ENCODE results near the gene RNFT2. TPM values are rescaled to one million over a fixed set of nuclear protein-coding genes. Genes with fewer than 3 reads are reported as not detected.

The RNFT2 gene
- total RNA-seq, 2 experiments from 2014 or later, result 4.9 to 6.0 TPM

DNA sequence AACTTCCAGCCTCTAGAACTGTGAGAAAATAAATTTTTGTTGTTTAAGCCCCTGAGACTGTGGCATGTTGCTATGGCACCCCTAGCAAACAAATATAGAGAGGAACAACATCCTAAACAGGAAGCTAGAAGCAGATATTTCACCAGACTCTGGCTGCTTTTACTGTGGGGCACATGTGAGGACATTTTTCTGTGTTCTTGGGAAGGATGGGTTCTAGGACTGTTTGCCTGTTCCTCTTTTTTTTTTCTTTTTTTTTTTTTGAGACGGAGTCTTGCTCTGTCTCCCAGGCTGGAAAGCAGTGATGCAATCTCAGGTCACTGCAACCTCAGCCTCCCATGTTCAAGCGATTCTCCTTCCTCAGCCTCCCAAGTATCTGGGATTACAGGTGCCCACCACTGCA lies 147.4 kb downstream of the RNFT2 start:
- POLR2A ChIA-PET, result no interaction called here
- ATAC-seq (ENCODE audit: poor library complexity), result no peak
- CTCF ChIA-PET, result no interaction called here

DNA sequence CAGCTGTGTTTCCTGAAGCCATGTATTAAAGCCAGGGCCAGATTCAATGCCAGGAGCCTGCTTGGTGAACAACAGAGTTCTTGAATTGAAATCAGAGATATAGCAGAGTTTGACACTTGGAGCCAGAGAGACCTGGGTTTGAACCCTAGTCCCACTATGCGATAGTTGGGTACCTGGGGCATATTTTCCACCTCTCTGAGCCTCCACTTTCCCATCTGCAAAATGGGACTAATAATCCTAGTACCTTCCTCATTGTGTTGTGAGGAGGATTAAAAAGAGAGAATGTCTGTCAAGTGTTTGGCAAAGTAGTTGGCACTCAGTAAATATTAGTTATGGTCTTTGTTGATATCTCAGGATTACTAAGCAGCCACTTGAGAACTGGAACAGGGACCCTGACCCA lies 149.1 kb downstream of the RNFT2 start:
- Mint-ChIP-seq H3K4me3 (no peak overlapping the region), H3K27me3 (peaks cover 44% of the 10 kb centered on the region), H3K27ac (no peak overlapping the region), H3K9me3 (no peaks in the 10 kb centered on the region), H3K36me3 (ENCODE audit: low read depth) (no peaks in the 10 kb centered on the region), H3K4me1 (ENCODE audit: low read depth) (peaks cover 6% of the 10 kb centered on the region)
- Histone ChIP-seq H3K36me3 (ENCODE audit: insufficient read depth, low read length) (no peaks in the 10 kb centered on the region), H3K27me3 (ENCODE audit: control insufficient read depth in 1 of 2, insufficient read depth in 2 of 2, low read length in 2 of 2) (peaks cover 15 to 18% of the 10 kb centered on the region in 2 experiments), H3K4me3 (ENCODE audit: low read length) (no peak overlapping the region), H3K4me1 (ENCODE audit: insufficient read depth, low read length) (no peaks in the 10 kb centered on the region), H3K9me3 (ENCODE audit: control insufficient read depth in 1 of 2, insufficient read depth in 1 of 2, low read length in 2 of 2) (peaks cover 0 to 4% of the 10 kb centered on the region in 2 experiments), H3K27ac (ENCODE audit: low read depth in 1 of 2, low read length in 2 of 2) (no peak overlapping the region)
- POLR2A ChIA-PET, result no interaction called here
- intact Hi-C loops (cut with DNase I, micrococcal nuclease), result no loop called here
- DNase-seq (no peak), ATAC-seq (ENCODE audit: poor library complexity) (no peak)
- CTCF ChIA-PET, result no interaction called here
- TF ChIP-seq, protein P1, sequence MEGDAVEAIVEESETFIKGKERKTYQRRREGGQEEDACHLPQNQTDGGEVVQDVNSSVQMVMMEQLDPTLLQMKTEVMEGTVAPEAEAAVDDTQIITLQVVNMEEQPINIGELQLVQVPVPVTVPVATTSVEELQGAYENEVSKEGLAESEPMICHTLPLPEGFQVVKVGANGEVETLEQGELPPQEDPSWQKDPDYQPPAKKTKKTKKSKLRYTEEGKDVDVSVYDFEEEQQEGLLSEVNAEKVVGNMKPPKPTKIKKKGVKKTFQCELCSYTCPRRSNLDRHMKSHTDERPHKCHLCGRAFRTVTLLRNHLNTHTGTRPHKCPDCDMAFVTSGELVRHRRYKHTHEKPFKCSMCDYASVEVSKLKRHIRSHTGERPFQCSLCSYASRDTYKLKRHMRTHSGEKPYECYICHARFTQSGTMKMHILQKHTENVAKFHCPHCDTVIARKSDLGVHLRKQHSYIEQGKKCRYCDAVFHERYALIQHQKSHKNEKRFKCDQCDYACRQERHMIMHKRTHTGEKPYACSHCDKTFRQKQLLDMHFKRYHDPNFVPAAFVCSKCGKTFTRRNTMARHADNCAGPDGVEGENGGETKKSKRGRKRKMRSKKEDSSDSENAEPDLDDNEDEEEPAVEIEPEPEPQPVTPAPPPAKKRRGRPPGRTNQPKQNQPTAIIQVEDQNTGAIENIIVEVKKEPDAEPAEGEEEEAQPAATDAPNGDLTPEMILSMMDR (IDR thresholded peaks at IDR 0.05), result no peak

More for the DNA sequence above, 147.4 kb downstream of the RNFT2 start:
- Histone ChIP-seq H3K4me3 (ENCODE audit: low read length) (no peak overlapping the region), H3K9me3 (ENCODE audit: control insufficient read depth in 1 of 2, insufficient read depth in 1 of 2, low read length in 2 of 2) (peaks cover 4 to 7% of the 10 kb centered on the region in 2 experiments), H3K27ac (ENCODE audit: low read depth in 1 of 2, low read length in 2 of 2) (no peak overlapping the region), H3K36me3 (ENCODE audit: insufficient read depth, low read length) (no peaks in the 10 kb centered on the region), H3K27me3 (ENCODE audit: control insufficient read depth in 1 of 2, insufficient read depth in 2 of 2, low read length in 2 of 2) (peaks cover 25 to 30% of the 10 kb centered on the region in 2 experiments), H3K4me1 (ENCODE audit: insufficient read depth, low read length) (peaks cover 12% of the 10 kb centered on the region)
- intact Hi-C loops (cut with DNase I, micrococcal nuclease), result no loop called here
- H3K4me1 Mint-ChIP-seq (ENCODE audit: low read depth), result peaks cover 17% of the 10 kb centered on the region
- no peaks in the 10 kb centered on the region for H3K36me3 Mint-ChIP-seq (ENCODE audit: low read depth)
- H3K27me3 Mint-ChIP-seq, result peaks cover 52% of the 10 kb centered on the region
- TF ChIP-seq, protein P1 (IDR thresholded peaks at IDR 0.05), result no peak
- no peaks in the 10 kb centered on the region for H3K9me3 Mint-ChIP-seq
- DNase-seq, result peak in 3 of 14 experiments; percentile 6 to 58 (median 9)
- H3K27ac Mint-ChIP-seq, result no peak overlapping the region
- no peak overlapping the region for H3K4me3 Mint-ChIP-seq

DNA sequence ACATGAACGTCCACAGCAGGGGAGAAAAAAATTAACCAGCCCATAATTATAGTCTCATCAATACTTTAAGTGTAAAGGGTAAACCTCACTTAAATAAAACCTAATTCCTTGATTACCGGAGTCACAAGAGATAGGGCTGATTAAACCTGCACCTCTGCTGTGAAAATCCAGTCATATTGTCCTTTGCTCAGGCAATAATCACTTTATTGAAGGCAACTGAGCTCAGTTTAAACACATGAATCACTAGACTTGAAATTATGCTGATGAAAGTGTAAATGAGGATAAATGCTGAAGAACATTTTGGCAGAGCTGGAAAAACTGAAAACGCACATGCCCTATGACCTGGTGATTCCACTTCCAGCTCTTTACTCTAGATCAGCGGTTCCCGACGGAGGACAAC lies 149.8 kb downstream of the RNFT2 start:
- Mint-ChIP-seq H3K4me1 (ENCODE audit: low read depth) (no peaks in the 10 kb centered on the region), H3K27ac (no peak overlapping the region), H3K9me3 (no peaks in the 10 kb centered on the region), H3K4me3 (no peak overlapping the region), H3K27me3 (peaks cover 38% of the 10 kb centered on the region), H3K36me3 (ENCODE audit: low read depth) (no peaks in the 10 kb centered on the region)
- Histone ChIP-seq H3K27me3 (ENCODE audit: control insufficient read depth in 1 of 2, insufficient read depth in 2 of 2, low read length in 2 of 2) (peaks cover 8 to 12% of the 10 kb centered on the region in 2 experiments), H3K4me3 (ENCODE audit: low read length) (no peak overlapping the region), H3K36me3 (ENCODE audit: insufficient read depth, low read length) (no peaks in the 10 kb centered on the region), H3K27ac (ENCODE audit: low read depth in 1 of 2, low read length in 2 of 2) (no peak overlapping the region), H3K9me3 (ENCODE audit: control insufficient read depth in 1 of 2, insufficient read depth in 1 of 2, low read length in 2 of 2) (peaks cover 0 to 4% of the 10 kb centered on the region in 2 experiments), H3K4me1 (ENCODE audit: insufficient read depth, low read length) (no peaks in the 10 kb centered on the region)
- intact Hi-C loops (cut with DNase I, micrococcal nuclease), result no loop called here
- ChIA-PET POLR2A (no interaction called here), CTCF (no interaction called here)
- TF ChIP-seq, protein P1 (IDR thresholded peaks at IDR 0.05), result no peak
- DNase-seq (no peak), ATAC-seq (ENCODE audit: poor library complexity) (no peak)

Data from CD4-positive, alpha-beta T cell (primary cell).